ENCODE results near the gene RSPO4.
"Not testable (repeated sequence)": the region's sequence is repeated elsewhere in the genome, so short reads cannot be mapped to it uniquely, and the experiment has no call there.

RSPO4 gene

GRCh38 chr20:1034415-1034789, 32.3 kb upstream of the RSPO4 start:
- POLR2A ChIA-PET = no interaction called here
- CTCF ChIA-PET = no interaction called here
- Histone ChIP-seq H3K36me3 (ENCODE audit: control insufficient read depth in 4 of 4, insufficient read depth in 4 of 4, low read length in 3 of 4) (no peaks in the 10 kb centered on the region), H3K9me3 (ENCODE audit: control extremely low read depth in 1 of 5, control insufficient read depth in 4 of 5, insufficient read depth in 2 of 5, low read depth in 1 of 5, low read length in 4 of 5) (no peaks in the 10 kb centered on the region), H3K4me1 (ENCODE audit: control extremely low read depth in 1 of 4, control insufficient read depth in 4 of 4, insufficient read depth in 4 of 4, low read length in 3 of 4) (peaks cover 0 to 16% (median 9%) of the 10 kb centered on the region in 4 experiments), H3K27me3 (replicated peaks in 2 of 5; ENCODE audit: control insufficient read depth in 4 of 5, insufficient read depth in 5 of 5, low read length in 4 of 5) (no peaks in the 10 kb centered on the region), H3K4me3 (ENCODE audit: control insufficient read depth in 1 of 7, extremely low read depth in 1 of 7, insufficient read depth in 4 of 7, low read depth in 2 of 7, low read length in 6 of 7) (no peak overlapping the region), H3K27ac (ENCODE audit: insufficient read depth in 1 of 2, low read depth in 1 of 2, low read length in 2 of 2, poor library complexity in 1 of 2, severe bottlenecking in 2 of 2) (no peak overlapping the region)
- WGBS (ENCODE audit: insufficient coverage) = 86% methylated on average over 2 of the region's 4 CpGs
- DNase-seq = no peak

DNA sequence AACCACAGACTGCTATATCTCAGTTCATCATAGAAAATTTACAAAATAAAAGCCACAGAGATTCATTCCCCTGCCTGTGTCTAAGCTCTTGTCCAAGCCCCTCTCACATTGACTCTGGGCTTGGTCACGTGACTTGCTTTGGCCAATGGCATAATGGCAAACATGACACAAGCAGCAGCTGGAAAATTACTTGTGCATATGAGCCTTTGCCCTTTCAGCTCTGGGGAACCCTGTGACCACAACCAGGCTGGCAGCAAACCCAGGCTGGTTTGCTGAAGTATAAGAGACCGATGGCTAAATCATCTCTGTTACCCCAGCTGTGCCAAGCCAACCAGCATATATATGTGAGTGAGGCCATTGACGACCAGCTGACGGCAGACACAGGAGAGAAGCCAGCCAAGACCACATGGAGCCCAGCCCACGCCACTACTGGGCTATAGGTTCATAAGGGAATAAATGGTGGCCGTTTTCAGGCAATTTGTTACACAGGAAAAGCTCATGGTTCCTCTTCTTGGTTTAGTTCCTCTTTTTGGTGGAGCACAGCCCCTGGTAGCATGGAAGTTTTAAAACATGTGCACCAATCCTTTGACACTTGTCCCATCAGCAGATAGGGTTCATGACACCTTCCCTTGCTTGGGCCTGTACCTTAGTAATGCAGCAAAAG, 31.8 kb upstream of the RSPO4 start:
- peak; percentile 39 to 86 (median 76) for DNase-seq
- Histone ChIP-seq H3K27me3 (replicated peaks in 2 of 5; ENCODE audit: control insufficient read depth in 4 of 5, insufficient read depth in 5 of 5, low read length in 4 of 5) (no peaks in the 10 kb centered on the region), H3K27ac (ENCODE audit: insufficient read depth in 1 of 2, low read depth in 1 of 2, low read length in 2 of 2, poor library complexity in 1 of 2, severe bottlenecking in 2 of 2) (peak overlapping the region in 1 of 2 experiments; percentile 15), H3K36me3 (ENCODE audit: control insufficient read depth in 4 of 4, insufficient read depth in 4 of 4, low read length in 3 of 4) (no peaks in the 10 kb centered on the region), H3K4me3 (ENCODE audit: control insufficient read depth in 1 of 7, extremely low read depth in 1 of 7, insufficient read depth in 4 of 7, low read depth in 2 of 7, low read length in 6 of 7) (no peak overlapping the region), H3K9me3 (ENCODE audit: control extremely low read depth in 1 of 5, control insufficient read depth in 4 of 5, insufficient read depth in 2 of 5, low read depth in 1 of 5, low read length in 4 of 5) (no peaks in the 10 kb centered on the region), H3K4me1 (ENCODE audit: control extremely low read depth in 1 of 4, control insufficient read depth in 4 of 4, insufficient read depth in 4 of 4, low read length in 3 of 4) (peaks cover 0 to 16% (median 9%) of the 10 kb centered on the region in 4 experiments)
- ChIA-PET CTCF (no interaction called here), POLR2A (no interaction called here)
- 27% methylated on average over 6 of the region's 6 CpGs for WGBS (ENCODE audit: insufficient coverage)

DNA sequence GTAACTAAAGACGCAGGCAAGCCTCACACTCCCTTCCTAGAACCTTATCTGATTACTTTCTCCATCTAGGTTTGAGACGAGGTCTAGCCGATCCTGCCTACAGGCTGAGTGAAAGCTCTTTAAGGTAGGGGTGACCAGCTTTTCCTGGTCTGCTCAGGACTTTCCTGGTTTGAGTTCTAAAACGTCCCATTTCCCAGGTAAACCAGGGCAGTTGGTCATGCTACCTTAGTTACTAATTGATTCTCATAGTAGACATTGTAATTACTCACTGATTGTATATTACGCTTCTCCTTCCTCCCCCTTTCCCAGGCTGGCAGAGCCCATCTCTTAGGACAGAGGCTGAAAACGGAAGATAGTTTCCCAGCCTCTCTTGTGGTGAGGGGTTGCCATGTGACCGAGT, 27.9 kb upstream of the RSPO4 start:
- 100% methylated on average over 3 of the region's 7 CpGs for WGBS (ENCODE audit: insufficient coverage)
- CTCF ChIA-PET = interaction anchor here (2.6 kb wide), 1 partner anchor 10 kb away, joined by 7 read pairs; no protein-coding TSS in a partner anchor

GRCh38 chr20:1026214-1026613, 24.1 kb upstream of the RSPO4 start:
- H3K4me3 ChIP-seq (ENCODE audit: control insufficient read depth in 1 of 7, extremely low read depth in 1 of 7, insufficient read depth in 4 of 7, low read depth in 2 of 7, low read length in 6 of 7); H3K27ac ChIP-seq (ENCODE audit: insufficient read depth in 1 of 2, low read depth in 1 of 2, low read length in 2 of 2, poor library complexity in 1 of 2, severe bottlenecking in 2 of 2); POLR2A ChIA-PET; CTCF ChIA-PET; H3K4me1 ChIP-seq (ENCODE audit: control extremely low read depth in 1 of 4, control insufficient read depth in 4 of 4, insufficient read depth in 4 of 4, low read length in 3 of 4); DNase-seq; H3K27me3 ChIP-seq (replicated peaks in 2 of 5; ENCODE audit: control insufficient read depth in 4 of 5, insufficient read depth in 5 of 5, low read length in 4 of 5); H3K36me3 ChIP-seq (ENCODE audit: control insufficient read depth in 4 of 4, insufficient read depth in 4 of 4, low read length in 3 of 4); H3K9me3 ChIP-seq (ENCODE audit: control extremely low read depth in 1 of 5, control insufficient read depth in 4 of 5, insufficient read depth in 2 of 5, low read depth in 1 of 5, low read length in 4 of 5): not testable (repeated sequence)
- WGBS (ENCODE audit: insufficient coverage) = no CpG with 5 or more reads among the region's 2 CpGs

More for the DNA sequence above, 27.9 kb upstream of the RSPO4 start:
- H3K36me3 ChIP-seq (ENCODE audit: control insufficient read depth in 4 of 4, insufficient read depth in 4 of 4, low read length in 3 of 4) = no peaks in the 10 kb centered on the region
- peaks cover 0 to 21% (median 15%) of the 10 kb centered on the region in 4 experiments for H3K4me1 ChIP-seq (ENCODE audit: control extremely low read depth in 1 of 4, control insufficient read depth in 4 of 4, insufficient read depth in 4 of 4, low read length in 3 of 4)
- no peak overlapping the region for H3K27ac ChIP-seq (ENCODE audit: insufficient read depth in 1 of 2, low read depth in 1 of 2, low read length in 2 of 2, poor library complexity in 1 of 2, severe bottlenecking in 2 of 2)
- POLR2A ChIA-PET = interaction anchor here (1.1 kb wide), 1 partner anchor 25 kb away, joined by 4 read pairs; no protein-coding TSS in a partner anchor
- DNase-seq = no peak
- H3K27me3 ChIP-seq (replicated peaks in 2 of 5; ENCODE audit: control insufficient read depth in 4 of 5, insufficient read depth in 5 of 5, low read length in 4 of 5) = no peaks in the 10 kb centered on the region
- H3K4me3 ChIP-seq (ENCODE audit: control insufficient read depth in 1 of 7, extremely low read depth in 1 of 7, insufficient read depth in 4 of 7, low read depth in 2 of 7, low read length in 6 of 7) = no peak overlapping the region
- no peaks in the 10 kb centered on the region for H3K9me3 ChIP-seq (ENCODE audit: control extremely low read depth in 1 of 5, control insufficient read depth in 4 of 5, insufficient read depth in 2 of 5, low read depth in 1 of 5, low read length in 4 of 5)

DNA sequence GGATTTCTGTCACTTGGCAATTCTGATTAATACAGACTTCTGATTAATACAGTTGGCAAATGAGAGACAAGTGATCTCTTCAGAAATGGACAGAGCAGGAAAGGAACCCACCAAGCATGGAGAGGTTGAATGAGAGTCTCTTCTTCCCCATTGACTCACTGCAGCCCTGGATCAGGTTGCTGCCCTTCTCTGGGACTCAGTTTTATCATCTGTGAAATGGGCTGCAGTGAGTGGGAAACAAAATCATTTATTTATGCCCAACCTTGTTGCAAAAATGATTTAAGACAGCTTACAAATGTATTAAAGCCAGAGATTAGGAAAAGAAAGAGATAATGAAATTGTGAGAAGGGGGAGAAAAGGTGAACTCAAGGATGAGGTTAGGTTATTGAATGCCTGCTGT, 20.8 kb upstream of the RSPO4 start:
- Histone ChIP-seq H3K27ac (ENCODE audit: insufficient read depth in 1 of 2, low read depth in 1 of 2, low read length in 2 of 2, poor library complexity in 1 of 2, severe bottlenecking in 2 of 2) (no peak overlapping the region), H3K27me3 (replicated peaks in 2 of 5; ENCODE audit: control insufficient read depth in 4 of 5, insufficient read depth in 5 of 5, low read length in 4 of 5) (no peaks in the 10 kb centered on the region), H3K36me3 (ENCODE audit: control insufficient read depth in 4 of 4, insufficient read depth in 4 of 4, low read length in 3 of 4) (no peaks in the 10 kb centered on the region), H3K9me3 (ENCODE audit: control extremely low read depth in 1 of 5, control insufficient read depth in 4 of 5, insufficient read depth in 2 of 5, low read depth in 1 of 5, low read length in 4 of 5) (no peaks in the 10 kb centered on the region), H3K4me1 (ENCODE audit: control extremely low read depth in 1 of 4, control insufficient read depth in 4 of 4, insufficient read depth in 4 of 4, low read length in 3 of 4) (peaks cover 0 to 4% (median 3%) of the 10 kb centered on the region in 4 experiments), H3K4me3 (ENCODE audit: control insufficient read depth in 1 of 7, extremely low read depth in 1 of 7, insufficient read depth in 4 of 7, low read depth in 2 of 7, low read length in 6 of 7) (no peak overlapping the region)
- CTCF ChIA-PET = no interaction called here
- DNase-seq = no peak
- POLR2A ChIA-PET = no interaction called here

- Histone ChIP-seq H3K36me3 (ENCODE audit: control insufficient read depth in 4 of 4, insufficient read depth in 4 of 4, low read length in 3 of 4) (no peaks in the 10 kb centered on the region), H3K27me3 (replicated peaks in 2 of 5; ENCODE audit: control insufficient read depth in 4 of 5, insufficient read depth in 5 of 5, low read length in 4 of 5) (no peaks in the 10 kb centered on the region), H3K4me3 (ENCODE audit: control insufficient read depth in 1 of 7, extremely low read depth in 1 of 7, insufficient read depth in 4 of 7, low read depth in 2 of 7, low read length in 6 of 7) (no peak overlapping the region), H3K4me1 (ENCODE audit: control extremely low read depth in 1 of 4, control insufficient read depth in 4 of 4, insufficient read depth in 4 of 4, low read length in 3 of 4) (peaks cover 0 to 8% (median 0%) of the 10 kb centered on the region in 4 experiments), H3K27ac (ENCODE audit: insufficient read depth in 1 of 2, low read depth in 1 of 2, low read length in 2 of 2, poor library complexity in 1 of 2, severe bottlenecking in 2 of 2) (no peak overlapping the region), H3K9me3 (ENCODE audit: control extremely low read depth in 1 of 5, control insufficient read depth in 4 of 5, insufficient read depth in 2 of 5, low read depth in 1 of 5, low read length in 4 of 5) (no peaks in the 10 kb centered on the region)
- no peak for DNase-seq
- CTCF ChIA-PET = interaction anchor here (1.8 kb wide), 1 partner anchor 10 kb away, joined by 7 read pairs; no protein-coding TSS in a partner anchor
- POLR2A ChIA-PET = no interaction called here
- 83% methylated on average over 1 of the region's 5 CpGs for WGBS (ENCODE audit: insufficient coverage)
Observed at GRCh38 chr20:1020614-1021013, 18.5 kb upstream of the RSPO4 start.

DNA sequence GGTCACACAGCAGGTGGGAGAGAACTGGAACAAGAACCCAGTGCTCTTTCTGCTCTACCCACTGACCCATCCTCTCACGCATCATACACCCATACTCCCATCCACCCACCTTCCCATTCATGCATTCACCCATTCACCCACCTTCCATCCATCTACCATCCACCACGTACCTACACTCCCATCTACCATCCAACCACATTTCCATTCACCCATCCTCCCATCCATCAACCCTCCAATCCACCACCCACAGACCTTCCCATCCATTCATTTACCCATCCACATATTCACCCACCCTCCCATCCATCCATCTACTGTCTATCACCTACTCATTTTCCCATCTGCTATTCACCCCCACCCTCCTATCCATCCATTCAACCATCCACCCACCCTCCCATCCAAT, 17.2 kb upstream of the RSPO4 start:
- no peak for DNase-seq
- no peaks in the 10 kb centered on the region for H3K36me3 ChIP-seq (ENCODE audit: control insufficient read depth in 4 of 4, insufficient read depth in 4 of 4, low read length in 3 of 4)
- no peak overlapping the region for H3K4me3 ChIP-seq (ENCODE audit: control insufficient read depth in 1 of 7, extremely low read depth in 1 of 7, insufficient read depth in 4 of 7, low read depth in 2 of 7, low read length in 6 of 7)
- H3K9me3 ChIP-seq (ENCODE audit: control extremely low read depth in 1 of 5, control insufficient read depth in 4 of 5, insufficient read depth in 2 of 5, low read depth in 1 of 5, low read length in 4 of 5) = no peaks in the 10 kb centered on the region
- 50% methylated on average over 2 of the region's 2 CpGs for WGBS (ENCODE audit: insufficient coverage)
- H3K27me3 ChIP-seq (replicated peaks in 2 of 5; ENCODE audit: control insufficient read depth in 4 of 5, insufficient read depth in 5 of 5, low read length in 4 of 5) = no peaks in the 10 kb centered on the region
- ChIA-PET CTCF (interaction anchor here (1.8 kb wide), 1 partner anchor 11 kb away, joined by 7 read pairs; no protein-coding TSS in a partner anchor), POLR2A (no interaction called here)
- H3K27ac ChIP-seq (ENCODE audit: insufficient read depth in 1 of 2, low read depth in 1 of 2, low read length in 2 of 2, poor library complexity in 1 of 2, severe bottlenecking in 2 of 2) = no peak overlapping the region
- H3K4me1 ChIP-seq (ENCODE audit: control extremely low read depth in 1 of 4, control insufficient read depth in 4 of 4, insufficient read depth in 4 of 4, low read length in 3 of 4) = peaks cover 0 to 19% (median 3%) of the 10 kb centered on the region in 4 experiments

Data from common myeloid progenitor, CD34-positive (primary cell).